Rectal smooth muscle tissue (tissue), 1 donor: ENCODE measurements around the gene MN1.

ENCODE experiments used
- H3K27ac ChIP-seq: one replicate; pipeline ENCODE4 v1.7.0; 2013; ENCODE audit warnings: low read depth, low read length, inconsistent platforms
- H3K27me3 ChIP-seq: one replicate; pipeline ENCODE4 v1.7.0; 2013; ENCODE audit warnings: low read length; ENCODE audit not compliant: control insufficient read depth, insufficient read depth
- H3K36me3 ChIP-seq: one replicate; pipeline ENCODE4 v1.7.0; 2013; ENCODE audit warnings: low read length; ENCODE audit not compliant: control insufficient read depth, insufficient read depth
- H3K4me1 ChIP-seq: one replicate; pipeline ENCODE4 v1.7.0; 2013; ENCODE audit warnings: low read length; ENCODE audit not compliant: control insufficient read depth, insufficient read depth
- H3K4me3 ChIP-seq: one replicate; pipeline ENCODE4 v1.7.0; 2013; ENCODE audit warnings: low read length
- H3K9ac ChIP-seq: one replicate; pipeline ENCODE4 v1.7.0; 2013; ENCODE audit warnings: low read length

MN1 gene

GRCh38 chr22:27794226-27794625, 7.3 kb downstream of the MN1 start:
- Histone ChIP-seq H3K27me3 (no peaks in the 10 kb centered on the region), H3K27ac (no peak overlapping the region), H3K36me3 (no peaks in the 10 kb centered on the region), H3K4me1 (no peaks in the 10 kb centered on the region), H3K9ac (no peak overlapping the region), H3K4me3 (no peak overlapping the region)

- Histone ChIP-seq H3K27me3 (no peaks in the 10 kb centered on the region), H3K4me1 (no peaks in the 10 kb centered on the region), H3K4me3 (no peak overlapping the region), H3K27ac (no peak overlapping the region), H3K36me3 (no peaks in the 10 kb centered on the region), H3K9ac (no peak overlapping the region)
Observed at GRCh38 chr22:27793576-27793975, 8.0 kb downstream of the MN1 start.

DNA sequence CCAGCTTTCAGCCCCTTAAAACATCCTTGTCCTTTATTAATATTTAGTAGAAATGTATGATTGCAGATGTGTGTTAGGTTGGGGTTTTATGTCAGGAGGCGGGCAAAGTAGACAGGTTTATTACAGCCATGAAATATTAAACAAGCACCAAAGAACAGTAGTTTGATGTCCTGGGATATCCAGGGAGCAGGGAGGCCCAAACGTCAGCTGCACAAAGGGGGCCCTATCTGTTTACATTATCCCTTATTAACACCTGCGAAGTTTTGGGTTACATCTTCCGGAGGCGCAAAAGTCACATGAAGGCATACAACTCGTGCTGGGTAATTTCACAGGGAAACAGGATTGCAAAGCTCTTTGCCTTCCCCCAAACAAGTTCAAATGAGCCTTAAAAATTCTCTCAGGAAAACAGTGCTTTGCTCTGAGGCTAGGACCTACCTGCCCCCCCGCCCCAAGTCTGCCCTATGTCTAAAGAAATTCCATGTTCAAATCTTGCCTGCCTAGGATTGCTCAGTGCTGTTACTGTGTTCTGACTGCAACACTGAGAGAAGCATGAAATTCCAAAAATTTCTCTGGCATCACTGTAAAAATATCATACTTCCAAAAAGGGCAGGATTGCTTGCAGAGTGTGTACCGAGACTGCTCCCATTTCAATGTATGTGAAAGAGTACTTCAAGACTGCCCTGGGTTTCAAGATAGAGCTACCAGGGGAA, 8.9 kb downstream of the MN1 start:
- Histone ChIP-seq H3K27ac (no peak overlapping the region), H3K36me3 (no peaks in the 10 kb centered on the region), H3K4me1 (no peaks in the 10 kb centered on the region), H3K4me3 (no peak overlapping the region), H3K27me3 (no peaks in the 10 kb centered on the region), H3K9ac (no peak overlapping the region)

GRCh38 chr22:27791859-27792241, 9.7 kb downstream of the MN1 start:
- Histone ChIP-seq H3K9ac (no peak overlapping the region), H3K4me3 (no peak overlapping the region), H3K27me3 (no peaks in the 10 kb centered on the region), H3K36me3 (no peaks in the 10 kb centered on the region), H3K27ac (no peak overlapping the region), H3K4me1 (no peaks in the 10 kb centered on the region)

- Histone ChIP-seq H3K36me3 (no peaks in the 10 kb centered on the region), H3K4me3 (no peak overlapping the region), H3K27ac (no peak overlapping the region), H3K9ac (no peak overlapping the region), H3K4me1 (no peaks in the 10 kb centered on the region), H3K27me3 (no peaks in the 10 kb centered on the region)
Observed at GRCh38 chr22:27791159-27791858, 10.2 kb downstream of the MN1 start.

GRCh38 chr22:27790376-27791158, 11.0 kb downstream of the MN1 start:
- no peak overlapping the region for H3K9ac ChIP-seq
- H3K4me3 ChIP-seq: no peak overlapping the region
- no peaks in the 10 kb centered on the region for H3K4me1 ChIP-seq
- H3K27ac ChIP-seq: no peak overlapping the region
- H3K36me3 ChIP-seq: no peaks in the 10 kb centered on the region
- H3K27me3 ChIP-seq: no peaks in the 10 kb centered on the region

DNA sequence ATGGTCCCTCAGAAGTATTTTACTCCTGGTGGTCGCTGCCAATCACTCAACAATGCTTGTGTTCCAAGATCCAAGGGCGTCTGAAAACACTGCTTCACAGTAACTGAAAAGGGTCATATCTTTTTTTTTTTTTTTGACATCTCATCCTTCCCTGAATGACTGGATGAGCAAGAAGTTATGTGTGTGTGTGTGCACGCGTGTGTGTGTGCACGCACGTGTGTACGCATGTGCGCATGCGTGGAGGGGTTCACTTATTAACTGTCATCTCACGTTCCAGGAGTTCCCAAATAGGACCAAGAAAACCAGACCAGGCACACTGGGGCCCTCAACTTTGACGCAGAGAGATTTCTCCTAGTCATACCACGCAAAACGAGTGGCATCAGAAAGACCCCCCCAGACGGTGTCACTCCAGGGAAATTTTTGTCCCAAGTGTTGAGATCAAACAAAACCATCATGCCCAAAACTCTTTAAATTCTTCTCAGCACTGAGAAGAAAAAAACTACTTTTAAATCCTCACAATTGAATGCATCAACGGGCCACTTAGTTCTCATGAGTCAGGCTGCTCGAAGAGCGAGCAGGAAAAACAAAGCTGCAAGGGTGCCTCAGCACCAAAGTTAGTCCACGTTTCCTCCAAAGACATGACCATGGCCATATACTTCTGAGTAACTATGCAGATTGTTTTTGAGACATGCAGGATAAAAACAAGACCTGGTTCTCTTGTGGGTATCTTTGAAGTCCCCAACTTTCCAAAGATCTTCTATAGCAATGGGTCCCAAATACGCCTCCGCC, 12.9 kb downstream of the MN1 start:
- Histone ChIP-seq H3K9ac (no peak overlapping the region), H3K27ac (no peak overlapping the region), H3K27me3 (no peaks in the 10 kb centered on the region), H3K4me3 (no peak overlapping the region), H3K36me3 (no peaks in the 10 kb centered on the region), H3K4me1 (no peaks in the 10 kb centered on the region)

GRCh38 chr22:27786965-27787364, 14.6 kb downstream of the MN1 start:
- Histone ChIP-seq H3K27me3 (no peaks in the 10 kb centered on the region), H3K4me1 (peaks cover 2% of the 10 kb centered on the region), H3K9ac (no peak overlapping the region), H3K27ac (no peak overlapping the region), H3K36me3 (no peaks in the 10 kb centered on the region), H3K4me3 (no peak overlapping the region)

DNA sequence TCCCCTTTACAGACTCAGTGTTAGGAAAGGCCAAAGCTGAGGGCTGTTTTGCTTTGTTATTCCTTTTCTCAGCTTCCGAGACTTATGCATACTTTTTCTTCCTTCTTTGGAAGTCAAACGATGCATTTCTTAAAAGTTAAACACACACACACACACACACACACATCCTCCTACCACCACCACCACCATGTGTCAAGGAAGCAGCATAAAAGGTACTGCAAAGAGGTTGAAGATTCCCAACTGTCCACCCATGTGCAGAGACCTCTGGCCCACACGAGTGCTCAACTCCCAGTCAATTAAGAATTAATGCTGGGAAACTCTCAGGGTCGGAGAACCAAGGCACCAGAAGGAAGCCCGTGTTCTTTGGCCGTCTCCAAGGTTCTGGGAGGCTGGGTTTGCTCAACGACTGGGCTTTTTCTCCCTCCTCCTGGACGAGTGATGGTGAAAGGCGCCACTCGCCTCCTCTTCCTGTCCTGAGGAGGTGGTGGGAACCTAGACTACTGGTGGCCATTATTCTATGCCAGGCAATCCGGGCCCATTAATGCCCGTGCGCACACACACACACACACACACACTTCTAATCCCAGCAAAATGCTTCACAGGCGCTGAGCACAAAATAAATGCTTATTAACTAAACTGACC, 15.1 kb downstream of the MN1 start:
- H3K4me1 ChIP-seq: peaks cover 2% of the 10 kb centered on the region
- no peak overlapping the region for H3K9ac ChIP-seq
- no peaks in the 10 kb centered on the region for H3K27me3 ChIP-seq
- H3K36me3 ChIP-seq: no peaks in the 10 kb centered on the region
- peak overlapping the region; percentile 10 for H3K27ac ChIP-seq
- H3K4me3 ChIP-seq: no peak overlapping the region

DNA sequence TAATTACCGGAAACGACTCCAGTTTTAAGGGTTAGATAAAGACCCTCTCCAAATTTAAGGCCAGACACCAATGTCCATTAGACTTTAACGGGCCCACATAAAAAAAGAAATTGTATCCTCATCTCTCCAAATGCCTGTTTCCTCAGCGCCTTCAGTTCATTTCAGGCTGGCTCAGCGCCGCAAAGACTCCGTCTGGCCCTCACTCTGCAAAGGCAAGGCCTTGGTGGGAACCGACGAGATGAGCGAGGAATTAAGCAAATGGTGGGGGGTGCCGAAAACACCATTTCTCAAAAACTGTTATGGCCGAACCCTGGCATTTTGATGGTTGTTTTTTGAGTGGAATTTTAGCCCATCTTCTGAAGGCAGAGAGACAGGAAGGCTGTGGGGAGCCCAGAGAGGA, 15.7 kb downstream of the MN1 start:
- Histone ChIP-seq H3K9ac (no peak overlapping the region), H3K27ac (peak overlapping the region; percentile 18), H3K4me1 (peaks cover 2% of the 10 kb centered on the region), H3K4me3 (no peak overlapping the region), H3K27me3 (no peaks in the 10 kb centered on the region), H3K36me3 (no peaks in the 10 kb centered on the region)

- no peak overlapping the region for H3K4me3 ChIP-seq
- H3K27me3 ChIP-seq: no peaks in the 10 kb centered on the region
- no peaks in the 10 kb centered on the region for H3K36me3 ChIP-seq
- peaks cover 2% of the 10 kb centered on the region for H3K4me1 ChIP-seq
- H3K27ac ChIP-seq: no peak overlapping the region
- no peak overlapping the region for H3K9ac ChIP-seq
Observed at GRCh38 chr22:27784120-27784475, 17.5 kb downstream of the MN1 start.
